GM23338 (cell line): ENCODE measurements around the gene NEK7. TPM values are rescaled to one million over a fixed set of nuclear protein-coding genes. Genes with fewer than 3 reads are reported as not detected.

ENCODE experiments used
- ATAC-seq: fragments of 200-7000 bp; cut with Tn5 transposase; 3 replicates; pipeline ENCODE4 v1.9.1; 2020
- DNase-seq: peaks from one replicate; pipeline ENCODE4 v3.0.0-alpha.2; 2015; ENCODE audit warnings: low spot score
- H2AFZ ChIP-seq: fragments of 200-600 bp; sonication (generic); 2 replicates; pipeline ENCODE4 v1.8.0; 2016; ENCODE audit warnings: antibody characterized with exemption, mild to moderate bottlenecking, moderate library complexity
- H3F3A ChIP-seq: fragments of 200-600 bp; sonication (generic); replicated peaks from 2 replicates; pipeline ENCODE4 v1.8.0; 2017; ENCODE audit warnings: antibody characterized with exemption, mixed run types, low read depth
- H3K27ac ChIP-seq: fragments of 200-600 bp; sonication (generic); 2 replicates; pipeline ENCODE4 v1.6.1; 2016; ENCODE audit warnings: low read depth
- H3K27me3 ChIP-seq: fragments of 200-600 bp; sonication (generic); 2 replicates; pipeline ENCODE4 v1.8.0; 2016; ENCODE audit warnings: mild to moderate bottlenecking, mixed run types, moderate library complexity; ENCODE audit not compliant: insufficient read depth
- H3K36me3 ChIP-seq: fragments of 200-600 bp; sonication (generic); 2 replicates; pipeline ENCODE4 v1.8.0; 2016; ENCODE audit warnings: mild to moderate bottlenecking; ENCODE audit not compliant: insufficient read depth
- H3K4me1 ChIP-seq: fragments of 200-600 bp; sonication (generic); 2 replicates; pipeline ENCODE4 v1.8.0; 2016; ENCODE audit warnings: mild to moderate bottlenecking, moderate library complexity; ENCODE audit not compliant: insufficient read depth
- H3K4me2 ChIP-seq: fragments of 200-600 bp; sonication (generic); 2 replicates; pipeline ENCODE4 v1.7.1; 2017; ENCODE audit warnings: mixed run types
- H3K4me3 ChIP-seq: fragments of 200-600 bp; sonication (generic); 2 replicates; pipeline ENCODE4 v1.6.1; 2016; ENCODE audit warnings: mixed run types
- H3K79me2 ChIP-seq: fragments of 200-600 bp; sonication (generic); replicated peaks from 2 replicates; pipeline ENCODE4 v1.8.0; 2017; ENCODE audit warnings: mild to moderate bottlenecking; ENCODE audit not compliant: insufficient read depth
- H3K9me2 ChIP-seq: fragments of 200-600 bp; sonication (generic); 2 replicates; pipeline ENCODE4 v1.8.0; 2017; ENCODE audit not compliant: insufficient read depth
- H4K20me1 ChIP-seq: fragments of 200-600 bp; sonication (generic); replicated peaks from 2 replicates; pipeline ENCODE4 v1.8.0; 2017; ENCODE audit warnings: mild to moderate bottlenecking; ENCODE audit not compliant: insufficient read depth
- H3K27ac Mint-ChIP-seq: 2 replicates; pipeline ENCODE4 v1.8.0; 2020; ENCODE audit warnings: inconsistent platforms, mild to moderate bottlenecking, moderate library complexity, mixed read lengths
- H3K27me3 Mint-ChIP-seq: 3 replicates; pipeline ENCODE4 v1.8.0; 2022; ENCODE audit warnings: low read depth, mild to moderate bottlenecking, moderate library complexity, mixed read lengths, inconsistent platforms; ENCODE audit not compliant: insufficient read depth, poor library complexity
- H3K36me3 Mint-ChIP-seq: 3 replicates; pipeline ENCODE4 v1.8.0; 2021; ENCODE audit warnings: low read depth, mild to moderate bottlenecking, inconsistent platforms, moderate library complexity, mixed read lengths
- H3K4me1 Mint-ChIP-seq: 3 replicates; pipeline ENCODE4 v1.8.0; 2020; ENCODE audit warnings: mild to moderate bottlenecking, inconsistent platforms, mixed read lengths
- H3K4me3 Mint-ChIP-seq: 3 replicates; pipeline ENCODE4 v1.8.0; 2021; ENCODE audit warnings: moderate library complexity, mild to moderate bottlenecking, inconsistent platforms, mixed read lengths
- H3K9me3 Mint-ChIP-seq: 3 replicates; pipeline ENCODE4 v1.8.0; 2020; ENCODE audit warnings: moderate library complexity, mild to moderate bottlenecking, inconsistent platforms, mixed read lengths
- CREB1 ChIP-seq: fragments of 250-450 bp; sonication (Bioruptor Pico); IDR thresholded peaks from 2 replicates; pipeline ENCODE4 v1.5.0; 2020; ENCODE audit warnings: low read depth, mild to moderate bottlenecking, moderate library complexity
- CTCF ChIP-seq, 2 experiments: fragments of 200-600 bp in 1 of 2; sonication (generic) in 1 of 2; conservative IDR thresholded peaks; 2 replicates each; pipeline versions ENCODE4 v1.5.1 to v1.6.1; 2016 to 2017; ENCODE audit warnings: antibody characterized with exemption in 2 of 2, low read depth in 2 of 2, mild to moderate bottlenecking in 2 of 2, moderate library complexity in 1 of 2
- ETS1 ChIP-seq: IDR thresholded peaks from 2 replicates; pipeline ENCODE4 v1.6.1; 2016; ENCODE audit warnings: antibody characterized with exemption
- EZH2 ChIP-seq: fragments of 200-600 bp; sonication (generic); IDR thresholded peaks from one replicate; pipeline ENCODE4 v1.8.0; 2017; ENCODE audit warnings: antibody characterized with exemption, mild to moderate bottlenecking, low read depth; ENCODE audit not compliant: unreplicated experiment
- EZH2phosphoT487 ChIP-seq: fragments of 200-600 bp; sonication (generic); IDR thresholded peaks from one replicate; pipeline ENCODE4 v1.8.1; 2018; ENCODE audit warnings: antibody characterized with exemption; ENCODE audit not compliant: unreplicated experiment
- JUNB ChIP-seq: IDR thresholded peaks from one replicate; pipeline ENCODE4 v1.6.1; 2016; ENCODE audit warnings: antibody characterized with exemption; ENCODE audit not compliant: unreplicated experiment
- NANOG ChIP-seq: IDR thresholded peaks from 2 replicates; pipeline ENCODE4 v1.6.1; 2016; ENCODE audit warnings: antibody characterized with exemption, borderline replicate concordance
- POLR2AphosphoS5 ChIP-seq: IDR thresholded peaks from 2 replicates; pipeline ENCODE4 v1.6.1; 2016; ENCODE audit warnings: antibody characterized with exemption, low read depth
- REST ChIP-seq: IDR thresholded peaks from one replicate; pipeline ENCODE4 v1.6.1; 2018; ENCODE audit warnings: antibody characterized with exemption; ENCODE audit not compliant: unreplicated experiment
- STAT1 ChIP-seq: IDR thresholded peaks from one replicate; pipeline ENCODE4 v1.6.1; 2016; ENCODE audit warnings: antibody characterized with exemption; ENCODE audit not compliant: unreplicated experiment
- ZNF114 ChIP-seq: fragments of 250-450 bp; sonication (Bioruptor Pico); IDR thresholded peaks from 2 replicates; pipeline ENCODE4 v1.5.0; 2020; ENCODE audit warnings: mild to moderate bottlenecking, moderate library complexity
- ZNF331 ChIP-seq: fragments of 250-450 bp; sonication (Bioruptor Pico); IDR thresholded peaks from 2 replicates; pipeline ENCODE4 v1.5.0; 2020; ENCODE audit warnings: low read depth, mild to moderate bottlenecking, moderate library complexity
- ZNF462 ChIP-seq: fragments of 250-450 bp; sonication (Bioruptor Pico); IDR thresholded peaks from 2 replicates; pipeline ENCODE4 v1.5.0; 2020; ENCODE audit warnings: mild to moderate bottlenecking, moderate library complexity
- polyA plus RNA-seq: library from polyadenylated mRNA; unstranded; fragments of >200 nt; fragmentation: Nextera tagmentation; extraction: Ambion mirVana; gene quantifications from 2 replicates; pipeline ENCODE4 v1.2.1, GENCODE V29; 2016
- total RNA-seq: library from RNA; depleted of rRNA; stranded (reverse); fragments of >200 nt; shearing (Covaris generic); gene quantifications from 2 replicates; pipeline ENCODE4 v1.2.3, GENCODE V29; 2014

Gene NEK7
- total and polyA plus RNA-seq, 2 experiments from 2014 or later = 4.8 to 15.3 TPM

- Histone ChIP-seq H3F3A (no peaks in the 10 kb centered on the region), H3K4me3 (no peak overlapping the region), H3K9me2 (no peaks in the 10 kb centered on the region; the same call in 1 of the 2 replicates), H3K4me1 (no peaks in the 10 kb centered on the region), H4K20me1 (no peaks in the 10 kb centered on the region), H3K36me3 (no peaks in the 10 kb centered on the region), H3K4me2 (no peak overlapping the region), H3K79me2 (no peaks in the 10 kb centered on the region), H3K27me3 (no peaks in the 10 kb centered on the region), H2AFZ (no peak overlapping the region), H3K27ac (no peak overlapping the region)
- Mint-ChIP-seq H3K9me3 (no peaks in the 10 kb centered on the region), H3K27me3 (peaks cover 1% of the 10 kb centered on the region), H3K27ac (no peak overlapping the region), H3K4me1 (no peaks in the 10 kb centered on the region), H3K36me3 (no peaks in the 10 kb centered on the region), H3K4me3 (no peak overlapping the region)
- TF ChIP-seq NANOG (no peak), ZNF331 (no peak), STAT1 (no peak), POLR2AphosphoS5 (no peak), ZNF462 (CRISPR knock-in tag) (no peak), CREB1 (CRISPR knock-in tag) (no peak), REST (no peak), EZH2phosphoT487 (no peak), ETS1 (no peak), EZH2 (no peak), CTCF (conservative IDR thresholded peaks at IDR 0.05; ENCODE audit: low read depth in 2 of 2) (no peak), ZNF114 (no peak), JUNB (no peak)
- no peak for DNase-seq
- no peak for ATAC-seq
Observed at GRCh38 chr1:198118134-198118533, 38.7 kb upstream of the NEK7 start.
